Ascending aorta (tissue), 2 donors: ENCODE measurements around the gene KCNF1. TPM values are rescaled to one million over a fixed set of nuclear protein-coding genes. Genes with fewer than 3 reads are reported as not detected.

Source experiments
- DNase-seq, 2 donors: peaks; one replicate each; pipeline ENCODE4 v3.0.0-alpha.2; 2019; ENCODE audit warnings: low spot score in 2 of 2
- H3K27ac ChIP-seq, 2 donors: fragments of 200-600 bp; sonication (generic); one replicate each; pipeline ENCODE4 v1.5.1; 2016 to 2017; ENCODE audit warnings: mild to moderate bottlenecking in 1 of 2
- H3K27me3 ChIP-seq: fragments of 200-600 bp; sonication (generic); one replicate; pipeline ENCODE4 v1.5.1; 2017
- H3K36me3 ChIP-seq, 2 donors: fragments of 200-600 bp; sonication (generic); one replicate each; pipeline ENCODE4 v1.5.1; 2016
- H3K4me1 ChIP-seq, 2 donors: fragments of 200-600 bp; sonication (generic); one replicate each; pipeline ENCODE4 v1.5.1; 2016 to 2017; ENCODE audit warnings: mild to moderate bottlenecking in 1 of 2
- H3K4me3 ChIP-seq, 2 donors: fragments of 200-600 bp; sonication (generic); one replicate each; pipeline ENCODE4 v1.5.1; 2016 to 2017; ENCODE audit warnings: mild to moderate bottlenecking in 1 of 2
- H3K9me3 ChIP-seq, 2 donors: fragments of 200-600 bp; sonication (generic); one replicate each; pipeline ENCODE4 v1.5.1; 2016
- intact Hi-C: fragments of 100-400 bp; cut with DNase I; formaldehyde crosslinking; loops from one replicate; pipeline ENCODE4 v1.15.1; 2023
- total RNA-seq: library from RNA; depleted of rRNA; stranded (reverse); fragments of >200 nt; gene quantifications from one replicate; pipeline ENCODE4 v1.1.0, GENCODE V29; 2016
- TF ChIP-seq, protein P1 (sequence below), 3 experiments: fragments of 200-600 bp in 2 of 3; fragments of 450-650 bp in 1 of 3; sonication (generic) in 2 of 3; IDR thresholded peaks; one replicate each; pipeline ENCODE4 v1.5.1; 2016 to 2019; ENCODE audit warnings: antibody characterized with exemption in 3 of 3, mild to moderate bottlenecking in 1 of 3, moderate library complexity in 1 of 3

KCNF1 gene
- total RNA-seq, 1 donor from 2014 or later: not detected

DNA sequence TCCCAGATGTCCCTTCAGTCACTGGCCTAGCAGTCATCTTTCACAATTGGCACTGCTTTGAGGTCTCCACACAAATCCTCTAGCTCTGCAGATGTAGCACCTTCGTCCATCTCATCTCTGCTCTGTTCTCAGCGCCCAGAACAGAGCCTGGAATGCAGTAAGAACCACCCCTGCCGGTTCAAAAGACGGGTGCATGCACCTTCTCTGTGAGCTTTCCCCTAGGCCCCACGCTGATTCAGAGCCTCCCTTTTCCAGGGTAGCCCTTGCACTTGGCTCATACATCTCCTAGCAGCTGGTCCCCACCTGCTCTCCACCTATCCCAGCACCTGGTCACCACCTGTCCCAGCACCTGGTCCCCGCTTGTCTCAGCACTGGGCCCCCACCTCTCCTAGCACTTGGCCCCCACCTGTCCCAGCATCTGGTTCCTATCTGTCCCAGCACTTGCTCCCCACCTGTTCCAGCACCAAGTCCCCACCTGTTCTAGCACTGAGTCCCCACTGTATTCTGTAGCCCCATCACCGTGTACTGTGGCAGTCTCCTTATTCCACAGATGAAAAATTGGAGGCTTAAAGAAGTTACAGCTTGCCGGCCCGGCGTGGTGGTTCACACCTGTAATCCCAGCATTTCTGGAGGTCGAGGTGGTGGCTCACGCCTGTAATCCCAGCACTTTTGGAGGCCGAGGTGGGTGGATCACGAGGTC lies 4.7 kb upstream of the KCNF1 start:
- intact Hi-C loops: no loop called here
- TF ChIP-seq, protein P1, sequence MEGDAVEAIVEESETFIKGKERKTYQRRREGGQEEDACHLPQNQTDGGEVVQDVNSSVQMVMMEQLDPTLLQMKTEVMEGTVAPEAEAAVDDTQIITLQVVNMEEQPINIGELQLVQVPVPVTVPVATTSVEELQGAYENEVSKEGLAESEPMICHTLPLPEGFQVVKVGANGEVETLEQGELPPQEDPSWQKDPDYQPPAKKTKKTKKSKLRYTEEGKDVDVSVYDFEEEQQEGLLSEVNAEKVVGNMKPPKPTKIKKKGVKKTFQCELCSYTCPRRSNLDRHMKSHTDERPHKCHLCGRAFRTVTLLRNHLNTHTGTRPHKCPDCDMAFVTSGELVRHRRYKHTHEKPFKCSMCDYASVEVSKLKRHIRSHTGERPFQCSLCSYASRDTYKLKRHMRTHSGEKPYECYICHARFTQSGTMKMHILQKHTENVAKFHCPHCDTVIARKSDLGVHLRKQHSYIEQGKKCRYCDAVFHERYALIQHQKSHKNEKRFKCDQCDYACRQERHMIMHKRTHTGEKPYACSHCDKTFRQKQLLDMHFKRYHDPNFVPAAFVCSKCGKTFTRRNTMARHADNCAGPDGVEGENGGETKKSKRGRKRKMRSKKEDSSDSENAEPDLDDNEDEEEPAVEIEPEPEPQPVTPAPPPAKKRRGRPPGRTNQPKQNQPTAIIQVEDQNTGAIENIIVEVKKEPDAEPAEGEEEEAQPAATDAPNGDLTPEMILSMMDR (IDR thresholded peaks at IDR 0.05): no peak

GRCh38 chr2:10908195-10908594 lies 3.5 kb upstream of the KCNF1 start:
- no peak overlapping the region for H3K27ac ChIP-seq
- H3K36me3 ChIP-seq: no peaks in the 10 kb centered on the region
- TF ChIP-seq, protein P1 (IDR thresholded peaks at IDR 0.05): no peak
- no peak for DNase-seq
- H3K9me3 ChIP-seq: no peaks in the 10 kb centered on the region
- H3K4me3 ChIP-seq: no peak overlapping the region
- no peaks in the 10 kb centered on the region for H3K27me3 ChIP-seq
- H3K4me1 ChIP-seq: no peaks in the 10 kb centered on the region
- intact Hi-C loops: no loop called here

More for the DNA sequence above, 4.7 kb upstream of the KCNF1 start:
- Histone ChIP-seq H3K9me3 (no peaks in the 10 kb centered on the region), H3K4me1 (no peaks in the 10 kb centered on the region), H3K27me3 (no peaks in the 10 kb centered on the region), H3K27ac (no peak overlapping the region), H3K4me3 (no peak overlapping the region), H3K36me3 (no peaks in the 10 kb centered on the region)
- DNase-seq: peak in 1 of 2 donors; percentile 40

- TF ChIP-seq, protein P1 (IDR thresholded peaks at IDR 0.05): no peak
- Histone ChIP-seq H3K36me3 (no peaks in the 10 kb centered on the region), H3K27ac (no peak overlapping the region), H3K4me3 (no peak overlapping the region), H3K4me1 (no peaks in the 10 kb centered on the region), H3K27me3 (no peaks in the 10 kb centered on the region), H3K9me3 (no peaks in the 10 kb centered on the region)
- intact Hi-C loops: no loop called here
- DNase-seq: peak in 1 of 2 donors; percentile 22
These were observed 2.4 kb upstream of the KCNF1 start for GRCh38 chr2:10909050-10909995.

- Histone ChIP-seq H3K27ac (no peak overlapping the region), H3K4me3 (no peak overlapping the region), H3K9me3 (no peaks in the 10 kb centered on the region), H3K4me1 (no peaks in the 10 kb centered on the region), H3K36me3 (no peaks in the 10 kb centered on the region), H3K27me3 (no peaks in the 10 kb centered on the region)
- intact Hi-C loops: no loop called here
- TF ChIP-seq, protein P1 (IDR thresholded peaks at IDR 0.05): no peak
- peak in 1 of 2 donors; percentile 4 for DNase-seq
These were observed 1.8 kb upstream of the KCNF1 start for GRCh38 chr2:10909996-10910341.

GRCh38 chr2:10910625-10911024 lies 1.1 kb upstream of the KCNF1 start:
- Histone ChIP-seq H3K4me1 (no peaks in the 10 kb centered on the region), H3K27ac (no peak overlapping the region), H3K9me3 (no peaks in the 10 kb centered on the region), H3K4me3 (no peak overlapping the region), H3K36me3 (no peaks in the 10 kb centered on the region), H3K27me3 (no peaks in the 10 kb centered on the region)
- TF ChIP-seq, protein P1 (IDR thresholded peaks at IDR 0.05): no peak
- no peak for DNase-seq
- intact Hi-C loops: no loop called here
